Neural progenitor cell (in vitro differentiated cells): ENCODE results near the gene ZNF514. TPM values are rescaled to one million over a fixed set of nuclear protein-coding genes. Genes with fewer than 3 reads are reported as not detected.

ENCODE experiments used
- DNase-seq: peaks from one replicate; pipeline ENCODE4 v3.0.0-alpha.2; 2016; ENCODE audit warnings: low spot score
- H2AFZ ChIP-seq: fragments of 200-600 bp; sonication (generic); replicated peaks from 2 replicates; pipeline ENCODE4 v1.6.1; 2016; ENCODE audit warnings: antibody characterized with exemption
- H3F3A ChIP-seq: fragments of 200-600 bp; sonication (generic); 2 replicates; pipeline ENCODE4 v1.6.1; 2016; ENCODE audit warnings: antibody characterized with exemption, low read depth
- H3K27ac ChIP-seq: fragments of 200-600 bp; sonication (generic); 2 replicates; pipeline ENCODE4 v1.5.1; 2016; ENCODE audit warnings: mild to moderate bottlenecking
- H3K27me3 ChIP-seq: fragments of 200-600 bp; sonication (generic); 2 replicates; pipeline ENCODE4 v1.6.1; 2016; ENCODE audit warnings: mild to moderate bottlenecking, moderate library complexity
- H3K36me3 ChIP-seq: fragments of 200-600 bp; sonication (generic); 2 replicates; pipeline ENCODE4 v1.5.1; 2016
- H3K4me1 ChIP-seq: fragments of 200-600 bp; sonication (generic); 2 replicates; pipeline ENCODE4 v1.6.1; 2016; ENCODE audit warnings: mixed run types
- H3K4me2 ChIP-seq: fragments of 200-600 bp; sonication (generic); 2 replicates; pipeline ENCODE4 v1.6.1; 2016
- H3K4me3 ChIP-seq: fragments of 200-600 bp; sonication (generic); 2 replicates; pipeline ENCODE4 v1.5.1; 2016
- H3K79me2 ChIP-seq: fragments of 200-600 bp; sonication (generic); 2 replicates; pipeline ENCODE4 v1.6.1; 2016; ENCODE audit warnings: low read depth
- H3K9ac ChIP-seq: fragments of 200-600 bp; sonication (generic); 2 replicates; pipeline ENCODE4 v1.6.1; 2016
- H3K9me3 ChIP-seq: fragments of 200-600 bp; sonication (generic); 2 replicates; pipeline ENCODE4 v1.5.1; 2016; ENCODE audit warnings: low read depth
- H4K20me1 ChIP-seq: fragments of 200-600 bp; sonication (generic); 2 replicates; pipeline ENCODE4 v1.6.1; 2016; ENCODE audit warnings: low read depth
- H3K27ac Mint-ChIP-seq: 3 replicates; pipeline ENCODE4 v1.8.0; 2021; ENCODE audit warnings: mixed read lengths
- H3K27me3 Mint-ChIP-seq: 2 replicates; pipeline ENCODE4 v1.8.0; 2022; ENCODE audit warnings: low read depth, mild to moderate bottlenecking, inconsistent platforms, moderate library complexity, mixed read lengths; ENCODE audit not compliant: insufficient read depth
- H3K36me3 Mint-ChIP-seq: 3 replicates; pipeline ENCODE4 v1.8.0; 2021; ENCODE audit warnings: mixed read lengths
- H3K4me1 Mint-ChIP-seq: 3 replicates; pipeline ENCODE4 v1.8.0; 2021; ENCODE audit warnings: mixed read lengths
- H3K4me3 Mint-ChIP-seq: 3 replicates; pipeline ENCODE4 v1.8.0; 2021; ENCODE audit warnings: mild to moderate bottlenecking, moderate library complexity, mixed read lengths
- H3K9me3 Mint-ChIP-seq: 3 replicates; pipeline ENCODE4 v1.8.0; 2020; ENCODE audit warnings: mixed read lengths
- EZH2 ChIP-seq: fragments of 200-600 bp; sonication (generic); IDR thresholded peaks from 2 replicates; pipeline ENCODE4 v1.6.1; 2017; ENCODE audit warnings: antibody characterized with exemption, mild to moderate bottlenecking, moderate library complexity
- EZH2phosphoT487 ChIP-seq: fragments of 200-600 bp; sonication (generic); IDR thresholded peaks from 2 replicates; pipeline ENCODE4 v1.6.1; 2017; ENCODE audit warnings: antibody characterized with exemption
- total RNA-seq: library from RNA; depleted of rRNA; stranded (reverse); fragments of >200 nt; gene quantifications from 2 replicates; pipeline ENCODE4 v1.2.3, GENCODE V29; 2015; ENCODE audit warnings: low replicate concordance
- TF ChIP-seq, protein P1 (sequence below): fragments of 200-600 bp; sonication (generic); IDR thresholded peaks from 2 replicates; pipeline ENCODE4 v1.5.1; 2017; ENCODE audit warnings: antibody characterized with exemption, mild to moderate bottlenecking

ZNF514 gene
- total RNA-seq, 1 donor from 2014 or later = 24.0 TPM

DNA sequence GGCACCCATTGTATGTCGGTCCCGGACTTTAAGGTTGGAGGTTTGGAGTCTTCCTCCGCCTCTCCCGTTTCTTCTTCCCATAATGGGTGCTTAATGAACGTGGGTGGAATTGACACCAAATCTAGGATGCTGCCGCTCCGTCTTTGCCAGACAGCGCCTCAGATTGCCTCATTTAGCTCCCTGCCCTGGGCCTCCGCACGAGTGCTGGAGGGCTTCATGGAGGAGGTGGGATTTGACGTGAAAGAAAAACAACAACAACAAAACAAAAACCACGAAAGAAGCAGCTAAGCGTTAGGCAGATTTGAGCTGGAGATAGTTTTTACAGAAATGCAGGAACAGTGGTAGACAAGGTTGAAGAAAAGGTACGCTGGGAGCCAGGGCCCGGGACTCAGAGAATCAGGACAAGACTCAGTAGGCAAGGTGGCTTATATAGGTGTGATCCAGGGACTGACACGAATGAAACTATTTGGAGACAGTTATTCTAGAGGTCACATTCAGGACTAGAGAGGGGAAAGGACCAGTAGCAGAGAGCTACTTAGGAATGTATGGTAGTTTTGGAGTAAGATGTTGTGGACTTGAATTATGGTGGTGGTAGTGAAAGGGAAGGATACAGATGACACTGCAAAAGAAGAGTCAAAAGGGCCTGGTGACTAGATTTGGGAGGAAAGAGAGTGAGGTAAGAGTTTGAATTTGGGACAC, 6.6 kb upstream of the ZNF514 start:
- H3K79me2 ChIP-seq = peaks cover 29% of the 10 kb centered on the region
- no peaks in the 10 kb centered on the region for H3K27me3 ChIP-seq
- peak overlapping the region; percentile 85 for H2AFZ ChIP-seq
- no peaks in the 10 kb centered on the region for H3K9me3 ChIP-seq
- H3K27ac ChIP-seq = no peak overlapping the region
- no peak for TF ChIP-seq EZH2
- TF ChIP-seq, protein P1, sequence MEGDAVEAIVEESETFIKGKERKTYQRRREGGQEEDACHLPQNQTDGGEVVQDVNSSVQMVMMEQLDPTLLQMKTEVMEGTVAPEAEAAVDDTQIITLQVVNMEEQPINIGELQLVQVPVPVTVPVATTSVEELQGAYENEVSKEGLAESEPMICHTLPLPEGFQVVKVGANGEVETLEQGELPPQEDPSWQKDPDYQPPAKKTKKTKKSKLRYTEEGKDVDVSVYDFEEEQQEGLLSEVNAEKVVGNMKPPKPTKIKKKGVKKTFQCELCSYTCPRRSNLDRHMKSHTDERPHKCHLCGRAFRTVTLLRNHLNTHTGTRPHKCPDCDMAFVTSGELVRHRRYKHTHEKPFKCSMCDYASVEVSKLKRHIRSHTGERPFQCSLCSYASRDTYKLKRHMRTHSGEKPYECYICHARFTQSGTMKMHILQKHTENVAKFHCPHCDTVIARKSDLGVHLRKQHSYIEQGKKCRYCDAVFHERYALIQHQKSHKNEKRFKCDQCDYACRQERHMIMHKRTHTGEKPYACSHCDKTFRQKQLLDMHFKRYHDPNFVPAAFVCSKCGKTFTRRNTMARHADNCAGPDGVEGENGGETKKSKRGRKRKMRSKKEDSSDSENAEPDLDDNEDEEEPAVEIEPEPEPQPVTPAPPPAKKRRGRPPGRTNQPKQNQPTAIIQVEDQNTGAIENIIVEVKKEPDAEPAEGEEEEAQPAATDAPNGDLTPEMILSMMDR = no peak
- TF ChIP-seq EZH2phosphoT487 = no peak
- H3K4me3 ChIP-seq = peak overlapping the region; percentile 85
- peak overlapping the region; percentile 99 for H3K4me3 Mint-ChIP-seq
- H3K4me1 Mint-ChIP-seq = peaks cover 25% of the 10 kb centered on the region
- peak overlapping the region; percentile 98 for H3K4me2 ChIP-seq
- H3K27ac Mint-ChIP-seq = peak overlapping the region; percentile 19
- H3K9ac ChIP-seq = peak overlapping the region; percentile 50
- H3F3A ChIP-seq = no peaks in the 10 kb centered on the region
- H3K9me3 Mint-ChIP-seq = no peaks in the 10 kb centered on the region
- H3K27me3 Mint-ChIP-seq = peaks cover 7% of the 10 kb centered on the region
- H4K20me1 ChIP-seq = no peaks in the 10 kb centered on the region
- DNase-seq = peak; percentile 39
- peaks cover 8% of the 10 kb centered on the region for H3K36me3 Mint-ChIP-seq
- peaks cover 13% of the 10 kb centered on the region for H3K4me1 ChIP-seq
- no peaks in the 10 kb centered on the region for H3K36me3 ChIP-seq

DNA sequence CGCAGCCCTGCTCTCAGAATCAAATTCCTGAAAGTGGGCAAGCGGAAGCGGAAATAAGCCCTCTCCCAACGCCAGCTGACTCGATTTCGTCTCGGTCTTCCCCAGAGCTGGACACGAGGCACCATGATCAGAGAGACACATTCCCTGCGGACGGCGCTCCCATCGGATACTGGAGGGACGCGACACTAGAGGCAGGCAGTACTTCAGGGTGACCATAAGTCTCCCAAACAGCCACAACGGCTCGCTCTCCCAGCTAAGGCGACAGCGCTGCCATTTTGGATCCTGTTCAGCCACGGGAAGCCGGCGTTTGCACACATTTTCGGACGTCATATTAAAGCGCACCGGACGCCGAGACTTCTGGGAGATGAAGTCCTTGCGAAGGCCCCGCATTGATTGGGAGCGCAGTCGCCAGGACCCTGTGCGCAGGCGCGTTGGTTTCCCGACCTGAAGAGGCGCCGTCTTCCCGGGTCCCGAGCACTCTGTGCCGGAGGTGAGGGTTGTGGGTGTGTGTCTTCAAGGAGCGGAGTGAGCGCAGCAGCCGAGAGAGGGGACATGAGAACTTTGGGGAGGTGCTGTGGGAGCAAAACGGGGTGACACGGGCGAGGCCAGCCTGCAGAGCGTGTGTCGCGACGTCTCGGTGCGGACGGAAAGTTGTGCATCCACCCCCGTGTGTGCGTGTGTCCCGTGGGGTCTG, 5.9 kb upstream of the ZNF514 start, which contains the start of gene ZNF2:
TSS of gene ZNF2 (plus strand) at position 439 of the 694 bp plus-strand sequence. CDS start 10,418 bp downstream, outside the sequence.
- Histone ChIP-seq H3K27me3 (no peaks in the 10 kb centered on the region), H3K4me3 (peak within 1 kb of the TSS; percentile 85), H3K9me3 (no peaks in the 10 kb centered on the region), H3K9ac (peak within 1 kb of the TSS; percentile 82), H3K79me2 (peaks cover 29% of the 10 kb centered on the region), H3F3A (peaks cover 1% of the 10 kb centered on the region), H3K4me2 (peak within 1 kb of the TSS; percentile 98), H3K27ac (peak within 1 kb of the TSS; percentile 64), H3K36me3 (no peaks in the 10 kb centered on the region), H2AFZ (peak within 1 kb of the TSS; percentile 99), H3K4me1 (peaks cover 13% of the 10 kb centered on the region), H4K20me1 (no peaks in the 10 kb centered on the region)
- Mint-ChIP-seq H3K36me3 (peaks cover 8% of the 10 kb centered on the region), H3K4me1 (peaks cover 25% of the 10 kb centered on the region), H3K9me3 (no peaks in the 10 kb centered on the region), H3K4me3 (peak within 1 kb of the TSS; percentile 99), H3K27me3 (peaks cover 7% of the 10 kb centered on the region), H3K27ac (peak within 1 kb of the TSS; percentile 86)
- peak; percentile 99 for DNase-seq
- TF ChIP-seq EZH2 = no peak
- no peak for TF ChIP-seq EZH2phosphoT487
- TF ChIP-seq, protein P1 = no peak

DNA sequence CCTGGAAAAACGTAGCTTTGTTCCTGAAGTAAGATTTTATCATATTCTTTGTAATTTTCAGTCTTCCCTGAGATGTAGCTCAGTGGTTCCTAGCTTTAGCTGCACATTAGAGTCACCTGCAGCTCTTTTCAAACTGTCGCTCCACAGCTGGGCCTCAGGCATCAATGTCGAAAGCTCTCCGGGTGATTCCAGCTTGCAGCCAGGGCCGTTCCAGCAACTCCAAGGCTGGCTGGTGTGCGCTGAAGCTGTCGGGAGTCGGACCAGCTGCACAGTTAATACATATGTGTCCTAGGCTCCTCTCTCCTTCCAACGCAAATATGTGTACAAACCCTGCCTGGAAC, 5.4 kb upstream of the ZNF514 start:
- peak overlapping the region; percentile 97 for H3K4me2 ChIP-seq
- peaks cover 3% of the 10 kb centered on the region for H3K9me3 Mint-ChIP-seq
- H3K9me3 ChIP-seq = no peaks in the 10 kb centered on the region
- peaks cover 29% of the 10 kb centered on the region for H3K4me1 Mint-ChIP-seq
- H3K4me1 ChIP-seq = peaks cover 13% of the 10 kb centered on the region
- peaks cover 8% of the 10 kb centered on the region for H3K36me3 Mint-ChIP-seq
- H3K36me3 ChIP-seq = no peaks in the 10 kb centered on the region
- peak overlapping the region; percentile 85 for H3K4me3 ChIP-seq
- H3K4me3 Mint-ChIP-seq = peak overlapping the region; percentile 99
- TF ChIP-seq EZH2 (no peak), EZH2phosphoT487 (no peak)
- TF ChIP-seq, protein P1 = no peak
- DNase-seq = no peak
- peak overlapping the region; percentile 99 for H2AFZ ChIP-seq
- H4K20me1 ChIP-seq = no peaks in the 10 kb centered on the region
- peak overlapping the region; percentile 86 for H3K27ac Mint-ChIP-seq
- peak overlapping the region; percentile 64 for H3K27ac ChIP-seq
- peaks cover 29% of the 10 kb centered on the region for H3K79me2 ChIP-seq
- peaks cover 7% of the 10 kb centered on the region for H3K27me3 Mint-ChIP-seq
- peaks cover 6% of the 10 kb centered on the region for H3F3A ChIP-seq
- H3K27me3 ChIP-seq = peaks cover 5% of the 10 kb centered on the region
- H3K9ac ChIP-seq = peak overlapping the region; percentile 82
